Measurements from ENCODE around the gene KCNA10.

- no peak for TF ChIP-seq EZH2phosphoT487 (IDR thresholded peaks at IDR 0.05; ENCODE audit: borderline replicate concordance, low read length)
- TF ChIP-seq, protein P1, sequence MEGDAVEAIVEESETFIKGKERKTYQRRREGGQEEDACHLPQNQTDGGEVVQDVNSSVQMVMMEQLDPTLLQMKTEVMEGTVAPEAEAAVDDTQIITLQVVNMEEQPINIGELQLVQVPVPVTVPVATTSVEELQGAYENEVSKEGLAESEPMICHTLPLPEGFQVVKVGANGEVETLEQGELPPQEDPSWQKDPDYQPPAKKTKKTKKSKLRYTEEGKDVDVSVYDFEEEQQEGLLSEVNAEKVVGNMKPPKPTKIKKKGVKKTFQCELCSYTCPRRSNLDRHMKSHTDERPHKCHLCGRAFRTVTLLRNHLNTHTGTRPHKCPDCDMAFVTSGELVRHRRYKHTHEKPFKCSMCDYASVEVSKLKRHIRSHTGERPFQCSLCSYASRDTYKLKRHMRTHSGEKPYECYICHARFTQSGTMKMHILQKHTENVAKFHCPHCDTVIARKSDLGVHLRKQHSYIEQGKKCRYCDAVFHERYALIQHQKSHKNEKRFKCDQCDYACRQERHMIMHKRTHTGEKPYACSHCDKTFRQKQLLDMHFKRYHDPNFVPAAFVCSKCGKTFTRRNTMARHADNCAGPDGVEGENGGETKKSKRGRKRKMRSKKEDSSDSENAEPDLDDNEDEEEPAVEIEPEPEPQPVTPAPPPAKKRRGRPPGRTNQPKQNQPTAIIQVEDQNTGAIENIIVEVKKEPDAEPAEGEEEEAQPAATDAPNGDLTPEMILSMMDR (IDR thresholded peaks at IDR 0.05; ENCODE audit: low read depth, low read length, poor library complexity, severe bottlenecking) = no peak
These were observed 23.0 kb upstream of the KCNA10 start for GRCh38 chr1:110541906-110542395.

Data from DOHH2 (cell line).